GM18907 (cell line): ENCODE results near the gene CTNNA3.

Experiments used
- ATAC-seq: cut with Tn5 transposase; IDR thresholded peaks from one replicate; pipeline ENCODE4 v1.9.1; 2021; ENCODE audit warnings: mild to moderate bottlenecking, moderate library complexity; ENCODE audit not compliant: unreplicated experiment

CTNNA3 gene

DNA sequence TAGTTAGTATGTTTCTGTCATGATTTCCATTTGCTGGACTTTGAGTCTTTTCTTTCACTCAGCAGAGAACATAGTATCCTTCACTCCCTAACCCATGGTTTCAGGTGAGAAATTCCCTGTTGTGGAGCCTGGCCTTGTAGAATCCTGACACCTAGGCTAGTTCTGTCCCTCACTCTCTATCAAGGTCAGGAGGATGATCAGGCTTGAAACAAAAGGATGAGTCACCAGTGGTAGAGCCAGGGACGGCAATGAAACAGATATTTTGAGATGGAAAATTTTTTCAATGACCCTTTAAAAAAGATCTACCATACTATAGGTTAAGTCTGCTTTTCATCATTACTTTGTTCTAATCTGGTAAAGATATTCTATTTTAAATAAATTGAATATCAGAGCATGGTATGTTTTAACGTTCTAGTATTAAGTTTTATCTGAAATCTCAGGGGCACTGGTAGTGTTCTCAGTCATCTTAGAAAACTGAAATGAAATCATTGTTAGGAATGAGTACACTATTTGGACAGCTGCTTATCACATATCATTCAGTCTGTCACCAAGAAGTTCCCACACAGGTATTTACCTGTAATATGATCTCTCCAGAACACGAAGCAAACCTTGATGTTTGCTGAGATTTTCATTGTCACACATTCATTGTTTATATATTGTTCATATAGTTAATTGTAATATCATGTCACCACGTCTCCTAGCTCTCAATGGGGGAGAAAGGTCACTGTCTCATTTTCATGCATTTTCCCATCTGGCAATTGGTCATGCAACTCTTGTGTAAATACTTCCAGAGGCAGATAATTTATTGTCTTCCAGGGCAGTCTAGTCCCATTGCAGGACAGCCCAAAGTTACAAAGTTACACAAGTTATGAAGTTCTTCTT, 1070.0 kb downstream of the CTNNA3 start:
- no peak for ATAC-seq

DNA sequence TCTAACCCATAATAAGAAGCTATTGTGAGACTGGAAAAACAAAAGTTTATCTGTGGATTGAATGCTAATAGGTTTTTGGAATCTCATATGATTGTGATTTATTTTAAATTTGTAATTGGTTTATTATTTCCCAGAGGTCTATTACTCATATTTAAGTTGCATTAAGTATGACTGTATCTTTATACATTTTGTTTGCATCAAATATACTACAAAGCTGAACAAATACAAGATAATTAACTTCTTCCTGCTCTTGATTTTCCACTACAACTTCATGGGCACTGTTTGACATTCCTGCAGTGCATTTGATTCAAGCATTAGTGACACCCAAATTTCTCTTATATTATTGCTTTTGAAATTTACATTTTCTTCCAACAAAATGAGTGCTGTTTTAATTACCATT, 1073.9 kb downstream of the CTNNA3 start:
- ATAC-seq = no peak

DNA sequence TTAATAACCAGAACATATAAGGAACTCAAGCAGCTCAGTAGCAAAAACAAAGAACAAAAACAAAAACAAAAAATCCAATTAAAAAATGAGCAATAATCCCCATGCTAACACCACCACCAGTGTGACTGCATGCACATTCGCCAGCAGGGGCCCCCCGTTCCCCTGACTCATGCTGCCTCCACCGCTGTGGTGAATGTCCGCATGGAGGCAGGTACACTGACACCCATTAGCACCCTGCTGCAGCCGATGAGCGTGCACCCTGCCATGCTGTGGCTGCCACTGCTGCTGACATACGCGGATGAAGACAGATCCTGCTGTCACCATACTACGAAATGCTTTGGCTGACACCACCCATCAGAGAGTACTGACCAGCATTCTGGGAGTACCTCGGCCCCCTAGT, 1091.8 kb downstream of the CTNNA3 start:
- ATAC-seq = no peak

DNA sequence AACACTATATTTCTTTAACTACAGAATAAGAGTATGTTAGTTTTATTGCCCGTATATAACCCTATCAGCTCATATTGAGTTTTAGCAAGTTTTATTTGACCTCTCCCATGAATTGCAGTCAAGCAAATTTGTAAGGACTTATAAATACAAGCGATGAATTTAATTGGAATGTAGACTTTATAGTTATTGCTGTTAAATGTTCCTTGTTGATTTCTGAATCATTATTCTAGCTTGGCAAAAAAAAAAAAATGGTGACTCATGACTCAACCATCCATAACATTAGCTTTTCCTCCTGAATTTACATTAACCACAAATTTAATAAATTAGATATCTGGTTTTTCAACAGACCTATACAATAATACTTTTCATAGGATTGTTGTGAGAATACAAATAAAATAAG, 1104.1 kb downstream of the CTNNA3 start:
- ATAC-seq = no peak

- ATAC-seq = no peak
Measured at GRCh38 chr10:66587680-66588050, 1108.3 kb downstream of the CTNNA3 start.

DNA sequence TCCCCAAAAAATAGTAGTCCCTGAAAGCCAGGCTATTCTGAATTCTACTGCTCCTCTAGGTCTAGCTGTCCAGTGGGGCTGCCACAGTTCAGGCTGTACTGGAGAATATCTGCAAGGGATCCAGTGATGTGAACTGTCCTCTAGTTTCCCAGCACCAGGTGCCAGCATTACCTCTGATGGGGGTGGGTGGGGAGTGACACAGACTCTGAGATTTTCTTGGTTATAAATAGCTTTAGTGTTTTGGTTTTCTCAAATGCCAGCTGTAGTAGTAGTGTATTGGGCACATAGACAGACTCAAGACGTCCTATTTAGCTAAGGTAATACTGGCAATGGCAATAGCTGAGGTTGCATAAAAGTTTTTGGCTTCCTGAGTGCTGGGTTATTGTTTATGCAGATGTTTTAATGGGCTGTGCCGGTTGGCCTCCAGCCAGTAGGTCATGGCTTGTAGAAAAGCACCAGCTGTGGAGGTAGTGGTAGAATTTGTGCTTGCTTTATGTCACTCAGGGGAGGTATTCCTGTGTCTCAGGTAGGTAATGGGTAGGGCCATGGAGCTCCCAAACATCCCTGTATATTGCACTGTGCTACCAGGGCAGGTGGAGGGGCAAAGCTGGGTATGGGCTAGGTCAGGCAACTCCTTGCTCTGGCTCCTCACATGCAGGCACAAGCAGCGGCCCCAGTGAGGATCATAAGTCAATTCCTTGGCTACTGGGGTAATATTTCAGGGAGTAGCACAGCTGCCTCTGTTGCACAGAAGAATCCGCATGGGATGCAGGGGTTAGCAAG, 1108.9 kb downstream of the CTNNA3 start:
- ATAC-seq = no peak

DNA sequence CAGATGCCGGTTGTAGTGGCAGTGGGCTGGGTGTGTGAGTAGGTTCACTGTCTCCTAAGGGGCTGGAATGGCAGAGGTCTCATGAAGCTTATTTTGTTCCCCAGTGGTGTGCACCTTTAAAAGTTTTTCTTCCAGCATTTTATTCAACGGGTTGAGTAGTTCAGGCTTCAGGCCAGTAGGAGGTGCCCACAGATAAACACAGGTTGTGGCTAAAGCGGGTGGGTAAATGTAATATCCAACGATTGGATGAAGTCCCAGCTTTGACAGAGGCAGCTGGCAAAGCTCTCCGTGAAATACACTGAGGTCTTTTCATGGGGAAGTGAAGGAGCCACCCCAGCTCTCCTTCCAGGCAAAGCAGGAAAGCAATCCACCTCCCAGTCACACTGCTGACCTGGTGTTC, 1109.9 kb downstream of the CTNNA3 start:
- no peak for ATAC-seq

DNA sequence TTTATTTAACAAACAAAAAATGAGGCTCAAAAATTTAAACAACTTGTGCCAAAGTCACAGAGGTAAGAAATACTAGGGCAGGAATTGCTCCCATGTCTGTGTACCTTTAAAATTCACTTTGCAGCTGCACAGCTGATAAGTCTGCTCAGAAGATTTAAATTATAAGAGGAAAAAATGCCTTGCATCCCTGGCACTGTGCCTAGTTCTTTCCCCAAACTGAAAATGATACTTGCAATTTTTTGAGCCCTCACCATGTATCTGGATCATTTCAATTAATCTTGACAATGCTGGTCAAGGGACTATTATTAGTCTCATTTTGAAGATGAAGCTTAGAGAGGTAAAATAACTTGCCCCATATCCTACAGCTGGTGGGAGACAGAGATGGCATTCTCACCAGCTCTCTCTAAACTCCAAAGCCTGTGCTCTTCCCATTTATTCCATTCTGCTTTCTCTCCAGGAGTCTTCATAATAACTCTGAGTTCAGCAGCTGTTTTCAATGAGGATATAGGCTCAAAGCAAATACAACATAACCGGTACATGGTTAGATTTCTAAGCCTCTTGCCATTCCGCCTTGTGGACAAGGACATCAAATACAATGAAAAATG, 1120.6 kb downstream of the CTNNA3 start:
- no peak for ATAC-seq

DNA sequence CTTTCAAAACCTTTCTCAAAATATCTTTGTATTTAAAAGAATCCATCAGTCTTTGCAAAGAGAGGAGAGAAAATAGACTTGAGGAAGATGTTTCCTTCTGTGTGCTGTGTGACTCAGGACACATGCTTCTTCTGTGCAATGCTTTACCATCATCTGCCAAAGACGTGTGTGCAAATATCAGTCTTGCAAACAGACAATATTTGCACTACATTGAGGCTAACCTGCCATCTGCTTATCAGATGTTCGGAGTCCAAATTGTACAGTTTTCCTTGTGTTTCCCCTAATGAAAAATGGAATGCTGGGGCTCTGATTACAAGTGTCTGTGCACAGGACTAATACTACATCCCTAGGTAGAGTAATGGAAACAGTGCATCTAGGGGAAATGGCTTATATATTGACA, 1123.3 kb downstream of the CTNNA3 start:
- ATAC-seq = no peak

- ATAC-seq = no peak
Measured at GRCh38 chr10:66565999-66566398, 1130.0 kb downstream of the CTNNA3 start.

DNA sequence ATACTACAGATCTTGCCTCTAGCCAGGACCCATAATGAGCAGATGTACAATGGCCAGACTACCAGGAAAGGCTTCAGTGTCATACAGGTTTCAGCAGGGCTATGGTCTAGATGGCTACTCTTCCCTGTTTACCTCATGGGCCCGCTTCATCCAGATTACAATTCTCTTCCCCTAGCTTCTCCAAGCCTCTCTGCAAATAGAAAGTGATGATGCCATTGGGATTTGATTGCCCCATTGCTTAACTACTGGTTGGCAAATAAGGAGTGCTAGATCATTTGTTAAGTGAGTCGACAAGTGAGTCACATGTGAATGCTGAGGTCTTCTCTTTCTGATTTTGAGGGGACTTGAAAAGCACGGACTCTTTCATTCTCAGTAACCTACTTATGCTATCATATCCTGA, 1131.7 kb downstream of the CTNNA3 start:
- no peak for ATAC-seq

- no peak for ATAC-seq
Measured at GRCh38 chr10:66555061-66555460, 1140.9 kb downstream of the CTNNA3 start.

- no peak for ATAC-seq
Measured at GRCh38 chr10:66552331-66552730, 1143.7 kb downstream of the CTNNA3 start.

DNA sequence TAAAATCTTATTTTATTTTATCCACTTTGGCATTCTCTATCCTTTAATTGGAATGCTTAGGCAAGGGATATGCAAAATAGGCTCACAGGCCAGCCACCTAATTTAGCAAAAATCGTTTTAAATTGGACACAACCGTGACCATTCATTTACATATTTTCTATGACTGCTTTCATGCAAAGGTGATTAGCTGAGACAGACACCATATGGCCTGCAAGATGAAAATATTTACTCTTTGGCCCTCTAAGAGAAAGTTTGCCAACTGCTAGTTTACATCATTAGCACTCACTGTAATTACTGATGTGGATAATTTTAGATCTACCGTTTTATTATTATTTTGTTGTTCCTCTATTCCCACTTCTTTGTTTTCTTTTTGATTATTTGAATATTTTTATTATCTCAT, 1145.6 kb downstream of the CTNNA3 start:
- no peak for ATAC-seq

- no peak for ATAC-seq
Measured at GRCh38 chr10:66538908-66539307, 1157.1 kb downstream of the CTNNA3 start.

GRCh38 chr10:66538371-66538770, 1157.6 kb downstream of the CTNNA3 start:
- no peak for ATAC-seq

- no peak for ATAC-seq
Measured at GRCh38 chr10:66537186-66537585, 1158.8 kb downstream of the CTNNA3 start.

DNA sequence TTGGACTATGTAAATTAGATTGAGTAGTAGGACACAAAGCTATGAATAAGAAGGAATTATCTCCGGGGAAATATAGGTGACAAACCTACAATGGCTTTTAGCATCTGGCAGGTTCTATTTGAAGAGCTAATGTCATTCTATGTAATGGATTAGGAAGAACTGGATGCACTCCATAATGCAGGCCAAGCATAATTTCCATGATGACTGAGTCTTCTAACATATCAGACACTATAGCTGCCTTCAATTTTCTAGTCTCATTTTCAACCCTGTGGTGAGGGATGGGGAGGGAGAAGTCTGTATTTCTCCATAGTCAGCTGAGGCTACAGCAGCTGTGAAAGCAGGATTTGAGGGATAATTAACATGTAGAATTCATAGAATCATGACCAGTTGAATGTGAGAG, 1160.6 kb downstream of the CTNNA3 start:
- ATAC-seq = no peak

DNA sequence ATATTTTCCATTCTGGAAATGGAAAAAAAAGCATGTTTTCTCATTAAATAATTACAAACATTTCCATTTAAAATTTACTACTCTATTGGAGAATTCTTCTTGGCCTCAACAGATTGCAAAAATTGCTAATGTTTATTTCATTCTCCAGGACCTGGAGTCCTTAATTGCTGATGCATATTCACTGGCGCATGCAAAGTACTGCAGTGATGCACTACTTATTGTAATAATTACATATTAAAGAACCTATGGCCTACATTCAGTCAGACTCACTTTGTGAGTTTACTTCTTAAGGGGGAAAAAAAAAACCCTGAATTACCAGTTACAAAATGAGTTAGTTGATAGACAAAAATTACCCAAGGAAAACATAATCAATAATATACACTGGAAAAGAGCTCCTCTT, 1161.1 kb downstream of the CTNNA3 start:
- ATAC-seq = no peak

GRCh38 chr10:66521506-66521905, 1174.5 kb downstream of the CTNNA3 start:
- ATAC-seq = no peak

DNA sequence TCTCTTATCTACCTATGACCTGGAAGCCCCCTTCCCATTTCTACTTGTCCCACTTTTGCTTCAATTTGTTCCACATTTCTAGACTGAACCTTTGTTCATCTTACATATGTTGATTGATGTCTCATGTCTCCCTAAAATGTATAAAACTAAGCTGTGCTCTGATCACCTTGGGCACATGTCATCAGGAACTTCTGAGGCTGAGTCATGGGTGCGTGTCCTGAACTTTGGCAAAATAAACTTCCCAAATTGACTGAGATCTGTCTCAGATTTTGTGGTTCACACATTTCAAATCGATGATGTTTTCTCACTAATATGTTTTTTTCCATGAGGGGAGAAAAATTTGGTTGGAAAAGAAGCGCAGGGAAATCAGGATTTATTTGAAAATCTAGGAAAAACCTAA, 1176.4 kb downstream of the CTNNA3 start:
- no peak for ATAC-seq

- ATAC-seq = no peak
Measured at GRCh38 chr10:66514666-66515065, 1181.3 kb downstream of the CTNNA3 start.
